Measurements from ENCODE around the gene MEIOB. TPM values are rescaled to one million over a fixed set of nuclear protein-coding genes. Genes with fewer than 3 reads are reported as not detected.
"Not testable (repeated sequence)": the region's sequence is repeated elsewhere in the genome, so short reads cannot be mapped to it uniquely, and the experiment has no call there.

The MEIOB gene
- total RNA-seq, 1 experiment from 2014 or later: not detected

- no peak for DNase-seq (ENCODE audit: low spot score)
Observed at GRCh38 chr16:1877804-1878203, 5.8 kb upstream of the MEIOB start.

DNA sequence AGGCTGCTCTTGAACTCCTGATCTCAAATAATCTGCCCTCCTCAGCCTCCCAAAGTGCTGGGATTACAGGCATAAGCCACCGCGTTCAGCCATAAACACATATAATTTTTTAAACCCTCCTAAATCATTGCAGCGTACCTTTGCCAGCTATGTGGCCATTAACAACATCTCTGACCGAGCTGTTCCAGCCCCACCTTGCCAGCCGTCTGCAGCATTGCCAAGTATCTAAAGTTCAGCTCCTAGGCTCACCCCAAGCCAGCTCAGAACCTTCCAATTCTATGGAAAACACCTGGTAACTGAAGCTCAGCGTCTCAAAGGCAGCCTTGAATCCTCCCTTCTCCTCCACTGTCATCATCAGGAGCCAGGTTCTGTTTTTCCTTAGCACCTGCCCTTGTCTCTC lies 5.1 kb upstream of the MEIOB start:
- DNase-seq (ENCODE audit: low spot score): no peak

GRCh38 chr16:1876468-1876867 lies 4.5 kb upstream of the MEIOB start:
- DNase-seq (ENCODE audit: low spot score): no peak

DNA sequence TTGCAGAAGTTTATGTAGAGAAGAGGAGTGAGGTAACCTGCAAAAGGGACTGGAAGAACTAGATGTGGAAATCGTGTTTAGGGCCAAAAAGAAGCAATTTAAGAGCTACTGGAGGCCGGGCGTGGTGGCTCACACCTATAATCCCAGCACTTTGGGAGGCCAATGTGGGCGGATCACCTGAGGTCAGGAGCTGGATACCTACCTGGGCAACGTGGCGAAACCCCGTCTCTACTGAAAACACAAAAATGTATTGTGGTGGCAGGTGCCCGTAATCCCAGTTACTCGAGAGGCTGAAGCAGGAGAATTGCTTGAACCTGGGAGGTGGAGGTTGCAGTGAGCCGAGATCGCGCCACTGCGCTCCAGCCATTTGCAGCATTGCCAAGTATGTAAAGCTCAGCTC lies 4.1 kb upstream of the MEIOB start:
- not testable (repeated sequence) for DNase-seq (ENCODE audit: low spot score)

DNA sequence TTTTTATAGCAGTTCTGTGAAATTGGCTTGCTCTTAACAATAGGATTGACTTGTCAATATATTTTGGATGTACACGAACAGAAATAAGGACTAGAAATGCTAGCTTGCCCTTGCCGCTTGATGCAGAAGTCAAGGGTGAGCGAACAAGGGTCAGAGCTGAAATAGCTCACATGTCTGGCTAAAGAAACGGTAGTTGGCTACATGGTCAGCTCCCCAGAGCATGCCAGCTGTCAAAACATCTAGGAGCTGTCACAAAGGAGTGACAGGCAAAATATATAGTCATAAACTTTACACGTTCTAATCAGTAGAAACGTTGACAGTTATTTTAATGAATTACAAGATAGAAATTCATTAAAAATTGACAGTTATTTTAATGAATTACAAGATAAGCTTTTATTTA lies 2.9 kb upstream of the MEIOB start:
- no peak for DNase-seq (ENCODE audit: low spot score)

- DNase-seq (ENCODE audit: low spot score): no peak
Observed at GRCh38 chr16:1870365-1871082, 1.4 kb downstream of the MEIOB start.

DNA sequence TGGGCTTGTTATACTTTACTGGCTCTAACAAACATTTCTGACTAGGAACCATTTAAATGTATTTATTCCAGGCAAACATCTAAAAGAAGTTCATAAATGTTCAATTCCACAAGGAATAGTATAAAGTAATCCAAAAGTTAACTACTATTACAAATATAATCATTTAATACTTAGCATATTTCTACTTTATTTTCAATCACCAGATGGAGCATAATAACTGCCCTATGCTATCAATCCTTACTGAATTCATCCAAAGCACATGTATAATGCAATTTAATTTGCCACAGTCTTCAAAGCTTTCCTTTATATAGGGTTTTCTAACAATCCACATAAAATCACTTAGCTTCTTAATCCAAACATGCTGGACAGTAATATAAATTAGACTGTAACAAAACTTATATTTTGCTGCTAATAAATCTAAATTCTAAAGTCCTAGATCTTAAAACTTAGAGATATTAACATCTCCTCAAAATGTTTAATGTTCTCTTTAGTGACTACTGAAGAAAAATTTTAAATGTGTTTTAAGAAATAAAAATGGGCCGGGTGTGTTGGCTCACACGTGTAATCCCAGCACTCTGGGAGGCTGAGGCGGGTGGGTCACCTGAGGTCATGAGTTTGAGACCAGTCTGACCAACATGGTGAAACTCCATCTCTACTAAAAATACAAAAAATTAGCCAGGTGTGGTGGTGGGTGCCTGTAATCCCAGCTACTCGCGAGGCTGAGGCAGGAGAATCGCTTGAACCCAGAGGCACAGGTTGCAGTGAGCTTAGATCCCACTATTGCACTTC lies 5.9 kb downstream of the MEIOB start:
- DNase-seq (ENCODE audit: low spot score): no peak

DNA sequence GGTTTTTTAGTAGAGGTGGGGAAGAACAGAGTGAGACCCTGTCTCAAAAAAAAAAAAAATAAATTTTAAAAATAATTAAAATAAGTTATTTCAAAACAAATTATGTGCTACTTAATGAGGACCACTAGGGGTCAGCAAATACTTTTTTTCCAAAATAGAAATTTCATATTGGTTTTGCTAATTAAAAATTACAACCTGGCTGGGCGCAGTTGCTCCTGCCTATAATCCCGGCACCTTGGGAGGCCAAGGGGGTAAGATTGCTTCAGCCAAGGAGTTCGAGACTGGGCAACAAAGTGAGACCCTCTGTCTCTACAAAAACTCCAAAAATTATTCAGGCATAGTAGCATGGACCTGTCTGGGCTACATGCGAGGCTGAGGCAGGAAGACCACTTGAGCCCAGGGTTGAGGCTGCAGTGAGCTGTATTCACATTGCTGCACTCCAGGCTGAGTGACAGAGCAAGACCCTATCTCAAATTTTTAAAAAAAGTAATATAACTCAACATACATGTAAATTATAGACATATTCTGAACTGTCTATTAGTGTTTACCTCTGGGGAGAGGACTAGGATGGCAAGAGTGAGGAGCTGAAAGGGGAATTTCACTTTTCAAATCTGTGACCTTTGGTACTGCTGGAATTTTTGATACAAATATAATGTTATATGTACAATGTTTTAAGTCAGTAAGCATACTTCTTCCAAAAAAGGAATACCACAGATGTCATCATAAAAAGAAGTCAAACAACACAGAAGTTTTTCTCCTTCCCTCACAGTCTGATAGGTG lies 8.1 kb downstream of the MEIOB start:
- peak; percentile 53 for DNase-seq (ENCODE audit: low spot score)

DNA sequence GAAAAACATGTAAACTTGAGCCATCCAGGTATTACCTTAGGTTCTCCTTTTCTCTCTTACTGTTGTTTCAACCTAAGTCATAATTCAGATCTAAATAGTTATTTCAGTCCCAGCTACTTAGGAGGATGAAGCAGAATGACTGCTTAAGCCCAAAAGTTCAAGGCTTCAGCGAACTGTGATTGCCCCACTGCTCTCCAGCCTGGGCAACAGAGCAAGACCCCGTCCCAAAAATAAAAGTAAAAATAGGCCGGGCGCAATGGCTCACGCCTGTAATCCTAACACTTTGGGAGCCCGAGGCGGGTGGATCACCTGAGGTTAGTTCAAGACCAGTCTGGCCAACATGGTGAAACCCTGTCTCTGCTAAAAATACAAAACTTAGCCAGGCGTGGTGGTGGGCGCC lies 9.6 kb downstream of the MEIOB start:
- no peak for DNase-seq (ENCODE audit: low spot score)

- DNase-seq (ENCODE audit: low spot score): no peak
Observed at GRCh38 chr16:1861730-1862129, 10.2 kb downstream of the MEIOB start.

DNA sequence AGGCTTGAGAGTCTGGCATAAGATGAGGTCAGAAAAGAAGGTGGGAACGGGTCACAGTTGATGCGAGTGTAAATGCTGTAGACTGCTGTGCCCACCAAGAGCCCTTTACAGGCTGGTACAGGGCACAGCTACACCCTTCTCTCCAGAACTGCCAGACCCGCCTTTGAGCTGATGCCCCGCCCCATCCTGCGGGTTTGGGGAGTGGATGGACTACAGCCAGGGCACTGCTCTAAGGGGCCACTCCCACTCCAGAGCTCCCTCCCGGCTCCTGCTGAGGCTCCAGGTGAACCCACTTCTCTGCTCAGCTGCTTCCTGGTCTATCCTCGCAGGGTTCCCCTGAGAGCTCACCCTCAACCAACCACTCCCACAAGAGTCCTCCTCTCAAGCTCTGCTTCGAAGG lies 12.3 kb downstream of the MEIOB start:
- no peak for DNase-seq (ENCODE audit: low spot score)

DNA sequence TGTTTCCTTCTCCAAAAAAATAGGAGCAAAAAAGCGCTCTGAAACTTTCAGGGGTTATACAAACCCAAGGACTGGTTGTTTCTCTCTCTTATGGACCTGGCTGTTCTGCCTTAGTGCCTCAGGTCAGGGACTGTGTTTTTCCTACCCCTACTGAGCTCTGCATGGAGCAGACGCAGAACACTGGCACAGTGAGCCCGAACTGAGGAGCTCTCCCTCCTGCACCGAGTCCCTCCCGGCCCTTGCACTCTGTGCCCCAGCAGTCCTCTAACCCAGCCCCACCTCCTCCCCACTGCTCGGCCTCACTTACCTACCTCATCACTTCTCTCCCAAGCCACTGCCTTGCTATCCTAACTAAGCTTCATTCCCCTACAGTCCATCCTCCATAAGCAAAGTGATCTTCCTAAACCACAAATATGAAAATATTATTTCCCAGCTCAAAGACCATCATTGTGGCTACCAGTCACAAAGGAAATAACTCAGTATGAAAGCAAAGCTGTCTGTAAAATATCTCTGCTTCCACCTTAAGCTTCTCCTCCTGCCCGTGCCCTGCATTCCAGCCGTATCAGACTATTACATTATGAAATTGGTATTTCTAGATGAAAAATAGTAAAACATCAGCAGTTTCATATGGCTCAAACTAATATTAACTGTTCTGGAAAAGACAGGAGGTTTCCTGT lies 13.6 kb downstream of the MEIOB start:
- DNase-seq (ENCODE audit: low spot score): no peak

GRCh38 chr16:1857433-1858097 lies 14.4 kb downstream of the MEIOB start:
- no peak for DNase-seq (ENCODE audit: low spot score)

- DNase-seq (ENCODE audit: low spot score): no peak
Observed at GRCh38 chr16:1851793-1852192, 20.2 kb downstream of the MEIOB start.

DNA sequence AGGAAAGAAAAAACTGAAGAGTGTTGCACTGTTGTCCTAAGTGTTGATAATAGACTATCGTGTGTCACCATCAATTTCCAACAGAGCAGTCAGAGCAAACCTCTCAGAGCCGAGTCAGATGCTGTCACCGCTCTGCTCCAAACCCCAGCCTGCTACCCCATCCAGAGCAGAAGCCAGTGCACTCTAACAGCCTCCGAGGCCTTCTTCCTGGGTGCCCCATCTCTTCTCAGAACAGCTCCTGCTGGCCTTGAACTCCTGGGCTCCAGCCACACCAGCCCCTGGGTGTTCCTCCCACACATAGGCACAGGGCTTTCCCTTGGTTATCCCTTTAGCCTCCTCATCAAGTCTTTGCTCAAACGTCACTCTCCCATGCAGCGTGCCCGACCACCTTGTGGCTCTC lies 21.0 kb downstream of the MEIOB start:
- no peak for DNase-seq (ENCODE audit: low spot score)

DNA sequence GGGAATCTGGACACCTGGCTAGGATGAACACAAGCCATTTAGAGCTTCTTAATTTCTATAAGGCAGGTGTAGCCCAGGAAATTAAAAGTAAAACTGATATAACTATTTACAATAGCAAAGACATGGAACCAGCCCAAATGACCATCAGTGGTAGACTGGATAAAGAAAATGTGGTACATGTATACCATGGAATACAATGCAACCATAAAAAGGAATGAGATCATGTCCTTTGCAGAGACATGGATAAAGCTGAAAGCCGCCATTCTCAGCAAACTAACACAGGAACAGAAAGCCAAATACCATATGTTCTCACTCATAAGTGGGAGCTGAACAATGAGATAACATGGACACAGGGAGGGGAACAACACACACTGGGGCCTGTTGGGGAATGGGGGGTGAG lies 25.5 kb downstream of the MEIOB start:
- DNase-seq (ENCODE audit: low spot score): no peak

DNA sequence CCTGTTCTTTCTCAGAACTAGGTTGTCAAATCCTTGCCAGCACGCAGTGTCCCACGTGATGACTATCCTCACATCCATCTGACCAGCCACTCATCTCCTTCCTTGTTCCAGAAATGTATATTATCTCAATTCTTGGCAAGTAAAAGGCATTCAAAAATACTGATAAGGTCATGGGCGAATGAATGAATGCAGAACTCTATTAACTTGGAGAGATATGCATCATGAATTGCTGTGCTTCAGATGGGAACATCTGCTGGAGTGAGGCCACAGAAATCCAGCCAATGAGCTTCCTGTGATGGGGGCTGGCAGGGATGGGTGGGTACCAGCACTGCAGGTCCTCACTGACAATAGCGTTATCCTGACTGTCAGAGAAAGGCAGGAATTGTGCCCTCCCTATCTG lies 26.0 kb downstream of the MEIOB start:
- DNase-seq (ENCODE audit: low spot score): no peak

- DNase-seq (ENCODE audit: low spot score): no peak
Observed at GRCh38 chr16:1839554-1839953, 32.4 kb downstream of the MEIOB start.

GRCh38 chr16:1834096-1834495 lies 37.9 kb downstream of the MEIOB start:
- no peak for DNase-seq (ENCODE audit: low spot score)

GRCh38 chr16:1832838-1833454 lies 39.0 kb downstream of the MEIOB start:
- no peak for DNase-seq (ENCODE audit: low spot score)

All from HT-29 (cell line).